Uterus (tissue), 2 donors: ENCODE results near the gene CLOCK.

ENCODE experiments used
- CTCF ChIP-seq, 4 experiments: fragments of 200-600 bp in 2 of 4; fragments of 450-650 bp in 2 of 4; sonication (generic) in 2 of 4; IDR thresholded peaks; one replicate each; pipeline ENCODE4 v1.5.1; 2016 to 2019; ENCODE audit warnings: antibody characterized with exemption in 4 of 4, mild to moderate bottlenecking in 2 of 4, moderate library complexity in 1 of 4
- POLR2A ChIP-seq, 2 donors: fragments of 450-650 bp; IDR thresholded peaks; one replicate each; pipeline ENCODE4 v1.6.1; 2016; ENCODE audit warnings: antibody characterized with exemption in 2 of 2, mild to moderate bottlenecking in 1 of 2, moderate library complexity in 1 of 2

GRCh38 chr4:55512922-55513571 lies 33.7 kb downstream of the CLOCK start:
- TF ChIP-seq CTCF (IDR thresholded peaks at IDR 0.05): no peak
- no peak for TF ChIP-seq POLR2A (IDR thresholded peaks at IDR 0.05)
